HG03354 (cell line): ENCODE results near the gene DOCK11.
"Not testable (repeated sequence)": the region's sequence is repeated elsewhere in the genome, so short reads cannot be mapped to it uniquely, and the experiment has no call there.

Experiments
- ATAC-seq: cut with Tn5 transposase; IDR thresholded peaks from one replicate; pipeline ENCODE4 v1.9.1; 2021; ENCODE audit warnings: mild to moderate bottlenecking; ENCODE audit not compliant: unreplicated experiment, poor library complexity, severe bottlenecking

Gene DOCK11

GRCh38 chrX:118560489-118560888 is 64.9 kb downstream of the DOCK11 start:
- no peak for ATAC-seq

GRCh38 chrX:118562582-118563164 is 67.1 kb downstream of the DOCK11 start:
- ATAC-seq: no peak

GRCh38 chrX:118564498-118564897 is 68.9 kb downstream of the DOCK11 start:
- no peak for ATAC-seq

DNA sequence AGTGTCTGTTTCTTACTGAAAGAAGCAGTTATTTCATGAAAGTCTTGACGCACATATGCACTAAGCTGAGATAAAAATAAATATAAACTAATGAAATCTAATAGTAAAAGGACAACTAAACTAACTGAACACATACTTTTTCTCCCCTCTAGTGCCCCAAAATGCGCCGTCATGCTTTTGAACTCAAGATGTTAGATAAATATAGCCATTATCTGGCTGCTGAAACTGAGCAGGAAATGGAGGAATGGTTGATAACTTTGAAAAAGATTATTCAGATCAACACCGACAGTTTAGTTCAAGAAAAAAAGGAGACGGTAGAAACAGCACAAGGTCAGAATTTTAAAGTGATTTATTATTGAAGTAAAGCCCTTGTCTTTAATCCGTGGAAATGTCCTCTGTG is 70.2 kb downstream of the DOCK11 start:
- ATAC-seq: no peak

DNA sequence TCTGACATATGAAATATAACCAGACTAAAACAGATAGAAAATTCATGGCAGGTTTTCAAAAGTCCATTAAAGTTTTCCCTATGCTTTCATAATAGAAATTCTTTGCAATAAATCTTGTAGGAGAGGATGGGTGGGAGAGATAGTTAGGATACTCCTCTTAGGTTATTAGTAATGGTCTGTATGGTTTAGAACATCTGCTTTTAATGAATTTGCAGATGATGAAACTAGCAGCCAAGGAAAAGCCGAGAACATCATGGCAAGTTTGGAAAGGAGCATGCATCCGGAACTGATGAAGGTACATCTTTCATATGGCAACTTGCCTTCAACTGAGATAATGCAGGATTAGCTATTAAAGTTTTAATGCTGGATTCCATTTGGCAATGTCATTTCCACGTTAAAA is 70.7 kb downstream of the DOCK11 start:
- ATAC-seq: no peak

- no peak for ATAC-seq
Observed at GRCh38 chrX:118569676-118570075, 74.1 kb downstream of the DOCK11 start.

DNA sequence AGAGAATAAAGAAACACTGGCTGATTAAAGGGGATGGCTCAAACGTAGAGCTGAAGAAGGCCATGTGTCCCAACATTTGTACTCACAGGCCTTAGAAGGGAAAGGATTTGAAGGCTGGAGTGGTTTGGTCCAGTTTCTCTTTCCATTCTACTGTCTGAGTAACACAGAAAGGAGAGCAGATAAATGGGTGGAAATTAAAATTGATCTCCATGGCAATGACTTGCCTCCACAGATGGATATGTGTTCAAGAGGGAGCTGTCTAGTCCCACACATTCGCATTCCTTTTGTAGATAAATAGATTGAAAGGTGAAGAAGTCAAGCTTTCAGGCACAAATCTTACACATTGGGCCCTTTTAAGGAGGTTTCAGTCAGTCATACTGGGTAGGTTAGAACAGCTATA is 74.6 kb downstream of the DOCK11 start:
- ATAC-seq: no peak

- no peak for ATAC-seq
Observed at GRCh38 chrX:118571836-118572235, 76.2 kb downstream of the DOCK11 start.

- no peak for ATAC-seq
Observed at GRCh38 chrX:118574666-118575065, 79.1 kb downstream of the DOCK11 start.

GRCh38 chrX:118577041-118577440 is 81.4 kb downstream of the DOCK11 start:
- no peak for ATAC-seq

DNA sequence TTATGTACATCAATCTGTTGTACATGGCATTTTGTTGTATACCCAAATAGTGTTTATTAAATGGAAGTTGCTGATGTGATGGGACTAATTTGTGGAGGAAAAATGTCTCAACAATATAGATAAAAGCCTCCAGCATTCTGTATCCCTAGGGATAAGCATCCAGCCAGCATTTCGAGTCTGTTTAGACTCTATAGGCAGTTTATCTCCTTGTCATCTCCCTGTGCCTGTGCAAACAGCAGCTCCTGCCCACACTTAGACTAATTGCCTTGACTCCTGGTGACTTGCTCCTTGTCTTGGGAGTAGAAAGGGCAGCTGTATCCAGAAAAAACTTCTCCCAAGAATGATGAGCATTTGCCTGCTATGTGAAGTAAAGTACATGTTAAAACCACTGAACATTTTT is 83.8 kb downstream of the DOCK11 start:
- ATAC-seq: no peak

DNA sequence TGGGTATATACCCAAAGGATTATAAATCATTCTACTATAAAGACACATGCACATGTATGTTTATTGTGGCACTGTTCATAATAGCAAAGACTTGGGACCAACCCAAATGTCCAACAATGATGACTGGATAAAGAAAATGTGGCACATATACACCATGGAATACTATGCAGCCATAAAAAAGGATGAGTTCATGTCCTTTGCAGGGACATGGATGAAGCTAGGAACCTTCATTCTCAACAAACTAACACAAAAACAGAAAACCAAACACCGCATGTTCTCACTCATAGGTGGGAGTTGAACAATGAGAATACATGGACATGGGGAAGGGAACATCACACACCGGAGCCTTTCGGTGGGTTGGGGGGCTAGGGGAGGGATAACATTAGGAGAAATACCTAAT is 87.3 kb downstream of the DOCK11 start:
- ATAC-seq: not testable (repeated sequence)

DNA sequence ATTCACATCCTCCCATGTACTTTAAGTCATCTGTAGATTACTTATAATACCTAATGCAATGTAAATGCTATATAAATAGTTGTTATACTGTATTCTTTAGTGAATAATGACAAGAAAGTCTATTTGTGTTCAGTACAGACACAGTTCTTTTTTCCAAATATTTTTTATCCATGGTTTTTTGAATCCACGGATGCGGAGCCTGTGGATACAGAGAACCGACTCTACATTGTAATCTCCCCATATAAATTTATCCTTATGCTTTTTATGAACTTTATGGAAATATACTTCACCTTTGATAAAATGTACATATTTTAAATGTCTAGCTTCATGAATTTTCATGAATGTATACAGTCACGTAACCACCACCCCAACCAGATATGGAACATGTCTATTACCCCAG is 88.2 kb downstream of the DOCK11 start:
- ATAC-seq: no peak

- ATAC-seq: no peak
Observed at GRCh38 chrX:118585296-118585695, 89.7 kb downstream of the DOCK11 start.

GRCh38 chrX:118586206-118586605 is 90.6 kb downstream of the DOCK11 start:
- not testable (repeated sequence) for ATAC-seq

GRCh38 chrX:118588715-118589114 is 93.1 kb downstream of the DOCK11 start:
- ATAC-seq: no peak

- ATAC-seq: no peak
Observed at GRCh38 chrX:118589227-118589626, 93.6 kb downstream of the DOCK11 start.

GRCh38 chrX:118593407-118593806 is 97.8 kb downstream of the DOCK11 start:
- no peak for ATAC-seq

DNA sequence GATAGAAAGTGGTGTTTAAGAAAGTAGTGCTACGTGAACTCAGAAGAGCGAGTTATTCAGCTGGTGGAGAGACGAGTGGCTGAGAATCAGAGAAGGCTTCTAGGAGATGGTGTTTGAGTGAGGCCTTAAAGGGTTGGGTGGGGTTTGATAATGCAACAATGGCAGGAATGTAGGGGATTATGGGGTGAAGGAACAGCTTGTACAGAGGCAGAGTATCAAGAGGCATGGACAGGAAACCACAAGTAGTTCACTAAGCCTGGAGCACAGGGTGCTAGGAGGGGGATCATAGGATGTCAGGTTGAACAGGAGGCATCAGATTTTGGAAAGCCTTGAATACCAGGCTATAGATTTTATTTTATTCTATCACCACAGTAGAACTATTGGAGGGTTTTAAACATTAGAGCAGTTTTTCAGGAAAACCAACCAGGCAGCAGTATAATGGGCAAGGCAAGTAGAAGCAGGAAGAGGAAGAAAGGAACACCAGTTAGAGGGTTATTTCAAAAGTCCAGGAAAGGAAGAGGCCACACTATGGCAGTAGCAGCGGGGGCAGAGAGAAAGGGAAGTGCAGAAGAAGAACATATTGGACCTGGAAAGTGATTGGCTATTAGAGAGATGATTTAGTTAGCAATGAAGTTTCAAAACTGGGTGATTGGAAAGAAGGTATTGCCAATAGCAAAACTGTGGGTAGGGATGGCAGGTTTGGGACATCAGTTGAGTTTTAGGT is 99.2 kb downstream of the DOCK11 start:
- no peak for ATAC-seq

- ATAC-seq: no peak
Observed at GRCh38 chrX:118595501-118596042, 100.0 kb downstream of the DOCK11 start.

DNA sequence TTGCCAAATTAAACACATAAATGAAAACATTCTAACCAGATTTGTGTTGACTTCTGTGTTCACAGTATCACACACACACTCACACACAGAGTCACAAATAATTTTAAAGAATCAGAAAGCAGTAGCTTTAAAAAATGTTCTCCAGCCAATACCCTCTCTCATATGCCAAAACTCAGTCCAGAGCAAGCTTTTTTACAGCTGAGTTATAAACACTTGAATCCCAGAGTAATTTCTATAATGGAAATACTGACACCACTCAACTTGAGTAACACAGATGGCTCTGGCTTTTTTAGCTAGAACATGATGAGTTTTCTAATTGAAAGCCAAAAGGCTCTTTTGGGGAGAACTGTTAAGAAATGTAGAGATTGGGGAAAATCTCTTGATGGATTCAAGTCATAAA is 100.8 kb downstream of the DOCK11 start:
- no peak for ATAC-seq
